HepG2 (cell line): ENCODE results near the gene WNT7A. TPM values are rescaled to one million over a fixed set of nuclear protein-coding genes. Genes with fewer than 3 reads are reported as not detected.

ENCODE experiments used
- ATAC-seq: fragments of 200-7000 bp; cut with Tn5 transposase; 3 replicates; pipeline ENCODE4 v1.9.1; 2020; ENCODE audit warnings: mild to moderate bottlenecking, moderate library complexity
- BruUV-seq: library from RNA; stranded (reverse); fragments of 400-500 nt; replicated peaks from 2 replicates; lab custom pipeline; 2021; lab: Mats Ljungman, UMichigan
- CTCF ChIA-PET: fragments of 300-600 bp; formaldehyde crosslinking; extraction: SDS; loops from one replicate; lab custom pipeline; 2021; ENCODE audit warnings: low total read pairs, inconsistent platforms, low intra/inter-chr PET ratio; lab: Yijun Ruan, JAX
- POLR2A ChIA-PET: fragments of 350-600 bp; sonication (Branson Sonifier 250); formaldehyde crosslinking; loops from one replicate; lab custom pipeline; 2020; ENCODE audit warnings: antibody characterized with exemption, inconsistent platforms; lab: Yijun Ruan, JAX
- DNase-seq: peaks from one replicate; pipeline ENCODE4 v3.0.0-alpha.2; 2015; ENCODE audit warnings: low spot score
- FAIRE-seq: peaks from 3 replicates; lab custom pipeline; 2011; peaks lifted over from hg19 to GRCh38; lab: Jason Lieb, UNC
- H2AFZ ChIP-seq: one replicate; pipeline ENCODE4 v1.6.1; 2011; ENCODE audit warnings: low read length, inconsistent platforms
- H3K27ac ChIP-seq: fragments of 300-600 bp; 3 replicates; pipeline ENCODE4 v1.8.0; 2011; ENCODE audit warnings: mixed run types, mild to moderate bottlenecking, mixed read lengths, low read length, inconsistent platforms; ENCODE audit not compliant: insufficient read depth; ENCODE audit errors: extremely low read length
- H3K27me3 ChIP-seq, 2 experiments: fragments of 200-600 bp in 1 of 2; 2 replicates in 1 of 2; 3 replicates in 1 of 2; pipeline versions ENCODE4 v1.6.0 to v1.8.0; 2011; ENCODE audit warnings: low read length in 2 of 2, mild to moderate bottlenecking in 2 of 2, moderate library complexity in 2 of 2, inconsistent platforms in 1 of 2; ENCODE audit not compliant: insufficient read depth in 2 of 2, control insufficient read depth in 1 of 2
- H3K36me3 ChIP-seq, 2 experiments: fragments of 200-600 bp in 1 of 2; replicated peaks in 1 of 2; 2 replicates in 1 of 2; 3 replicates in 1 of 2; pipeline versions ENCODE4 v1.5.1 to v1.8.0; 2011; ENCODE audit warnings: low read length in 2 of 2, inconsistent platforms in 1 of 2; ENCODE audit not compliant: insufficient read depth in 2 of 2, control insufficient read depth in 1 of 2
- H3K4me1 ChIP-seq: 2 replicates; pipeline ENCODE4 v1.5.1; 2012; ENCODE audit warnings: low read length, inconsistent platforms; ENCODE audit not compliant: insufficient read depth
- H3K4me2 ChIP-seq: 2 replicates; pipeline ENCODE4 v1.6.0; 2011; ENCODE audit warnings: low read depth, low read length, inconsistent platforms
- H3K4me3 ChIP-seq, 3 experiments: fragments of 200-600 bp in 1 of 3; sonication (generic), shearing (Covaris generic) in 1 of 3; replicated peaks in 1 of 3; 2 replicates each; pipeline ENCODE4 v1.5.1; 2011 to 2016; ENCODE audit warnings: low read length in 3 of 3, inconsistent platforms in 2 of 3, low read depth in 2 of 3, mild to moderate bottlenecking in 2 of 3, control low read depth in 1 of 3, mixed read lengths in 1 of 3; ENCODE audit not compliant: insufficient read depth in 1 of 3
- H3K79me2 ChIP-seq: one replicate; pipeline ENCODE4 v1.6.1; 2011; ENCODE audit warnings: low read length, inconsistent platforms; ENCODE audit not compliant: insufficient read depth
- H3K9ac ChIP-seq: 2 replicates; pipeline ENCODE4 v1.6.0; 2011; ENCODE audit warnings: mild to moderate bottlenecking, low read depth, low read length, inconsistent platforms; ENCODE audit not compliant: insufficient read depth
- H3K9me3 ChIP-seq: 2 replicates; pipeline ENCODE4 v1.5.1; 2012; ENCODE audit warnings: mild to moderate bottlenecking, low read length
- H4K20me1 ChIP-seq: 2 replicates; pipeline ENCODE4 v1.6.0; 2011; ENCODE audit warnings: inconsistent platforms, mild to moderate bottlenecking, low read length, moderate library complexity; ENCODE audit not compliant: insufficient read depth
- CEBPB ChIP-seq: IDR thresholded peaks from 2 replicates; pipeline ENCODE4 v1.6.1; 2011; ENCODE audit warnings: low read depth, low read length, improper control_type of control experiment, borderline replicate concordance
- EEA1 ChIP-seq: sonication (generic); formaldehyde crosslinking; IDR thresholded peaks from 2 replicates; pipeline ENCODE4 v1.5.1; 2020; ENCODE audit warnings: mild to moderate bottlenecking, missing genetic modification reagents, borderline replicate concordance
- ELF1 ChIP-seq: sonication (generic); formaldehyde crosslinking; IDR thresholded peaks from 2 replicates; pipeline ENCODE4 v1.4.0; 2020; ENCODE audit warnings: missing genetic modification reagents
- IKZF1 ChIP-seq: fragments of 450-650 bp; IDR thresholded peaks from 2 replicates; pipeline ENCODE4 v1.7.1; 2016
- NFKB2 ChIP-seq: sonication (generic); formaldehyde crosslinking; IDR thresholded peaks from 2 replicates; pipeline ENCODE4 v1.4.0; 2020; ENCODE audit warnings: missing genetic modification reagents, borderline replicate concordance
- RXRA ChIP-seq: sonication (generic); formaldehyde crosslinking; IDR thresholded peaks from 2 replicates; pipeline ENCODE4 v1.5.1; 2020; ENCODE audit warnings: missing genetic modification reagents
- SAP130 ChIP-seq: IDR thresholded peaks from 2 replicates; pipeline ENCODE4 v1.6.1; 2016; ENCODE audit warnings: low read depth
- SMAD9 ChIP-seq: sonication (generic); formaldehyde crosslinking; IDR thresholded peaks from 2 replicates; pipeline ENCODE4 v1.5.1; 2020; ENCODE audit warnings: mild to moderate bottlenecking, missing genetic modification reagents
- STAG1 ChIP-seq: sonication (generic); formaldehyde crosslinking; IDR thresholded peaks from 2 replicates; pipeline ENCODE4 v1.4.0; 2020; ENCODE audit warnings: missing genetic modification reagents
- ZKSCAN5 ChIP-seq: sonication (generic); formaldehyde crosslinking; IDR thresholded peaks from 2 replicates; pipeline ENCODE4 v1.5.1; 2020; ENCODE audit warnings: mild to moderate bottlenecking, missing genetic modification reagents
- ZNF101 ChIP-seq: sonication (generic); formaldehyde crosslinking; IDR thresholded peaks from 2 replicates; pipeline ENCODE4 v1.4.0; 2020; ENCODE audit warnings: mild to moderate bottlenecking, low read depth, missing genetic modification reagents, borderline replicate concordance
- ZNF17 ChIP-seq: sonication (generic); formaldehyde crosslinking; IDR thresholded peaks from 2 replicates; pipeline ENCODE4 v1.5.0; 2020; ENCODE audit warnings: mild to moderate bottlenecking, missing genetic modification reagents
- ZNF251 ChIP-seq: sonication (generic); formaldehyde crosslinking; IDR thresholded peaks from 2 replicates; pipeline ENCODE4 v1.9.0; 2021; ENCODE audit warnings: mild to moderate bottlenecking, missing genetic modification reagents
- ZNF614 ChIP-seq: IDR thresholded peaks from 2 replicates; pipeline ENCODE4 v1.6.1; 2018; ENCODE audit warnings: missing biosample characterization, missing genetic modification reagents, inconsistent platforms, borderline replicate concordance
- WGBS: methylation state at CpG from one replicate; pipeline ENCODE4 v1.1.6; 2017; ENCODE audit warnings: low lambda C conversion rate; 5-methylcytosine and 5-hydroxymethylcytosine counted together
- in situ Hi-C: cut with HindIII; loops from 2 replicates; pipeline ENCODE4 v1.10.0; 2017; ENCODE audit warnings: low pct_unique_long_range_greater_than_20kb; ENCODE audit not compliant: extremely low pct_ligation_motif_present
- intact Hi-C: fragments of 100-400 bp; cut with micrococcal nuclease; formaldehyde crosslinking; loops from one replicate; pipeline ENCODE4 v1.10.0; 2022; ENCODE audit not compliant: unreplicated experiment
- polyA plus RNA-seq, 8 experiments: library from polyadenylated mRNA; depleted of rRNA in 3 of 8; stranded (reverse) in 7 of 8; unstranded in 1 of 8; fragments of >200 nt; fragmentation: Illumina TruSeq in 4 of 8; extraction: Trizol in 4 of 8; gene quantifications; 2 replicates each; pipeline versions ENCODE4 v1.2.1 to v1.2.3, GENCODE V29; 2011 to 2016; ENCODE audit warnings: low read depth in 4 of 8, missing spikeins in 1 of 8, mixed read lengths in 1 of 8; ENCODE audit not compliant: insufficient read depth in 1 of 8
- total RNA-seq, 5 experiments: library from RNA; depleted of rRNA; stranded (reverse); fragments of >200 nt; fragmentation: Illumina TruSeq; extraction: Trizol; gene quantifications; 2 replicates each; pipeline ENCODE4 v1.2.3, GENCODE V29; 2016; ENCODE audit warnings: low read depth in 1 of 5

Gene WNT7A
- total and polyA plus RNA-seq, 2 of the 13 experiments (the other 11 are each of a cell fraction or from before 2014, with no cell fraction given) = not detected

DNA sequence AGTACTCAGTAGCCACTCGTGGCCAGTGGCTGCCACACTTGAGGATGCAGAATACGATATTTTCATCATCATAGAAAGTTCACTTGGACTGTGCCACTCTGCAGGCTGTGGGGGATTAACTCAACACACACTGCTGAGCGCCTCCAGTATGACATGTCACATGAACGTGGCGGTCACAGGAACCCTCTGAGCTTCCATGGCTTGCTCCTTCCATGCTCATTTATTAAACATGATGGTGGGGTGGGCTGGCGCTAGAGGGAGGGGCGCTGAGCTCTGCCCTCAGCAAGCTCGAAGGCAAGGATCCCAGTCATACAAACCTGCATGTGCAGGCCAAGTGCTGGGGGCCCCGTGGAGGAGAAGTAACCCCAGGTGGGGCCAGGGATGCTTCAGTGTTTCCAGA, 85.5 kb downstream of the WNT7A start:
- ATAC-seq (no peak), DNase-seq (no peak), FAIRE-seq (no peak)
- no peak overlapping the region for H3K4me3 ChIP-seq
- H3K9me3 ChIP-seq = no peaks in the 10 kb centered on the region
- in situ Hi-C loops = no loop called here
- no peaks in the 10 kb centered on the region for H3K79me2 ChIP-seq
- CTCF ChIA-PET = no interaction called here
- no peak for TF ChIP-seq ZNF614
- TF ChIP-seq ELF1 (CRISPR knock-in tag) = no peak
- no peak for TF ChIP-seq ZNF17 (CRISPR knock-in tag)
- no peak for TF ChIP-seq SAP130 (CRISPR knock-in tag)
- TF ChIP-seq ZNF251 (CRISPR knock-in tag) = no peak
- no peak for TF ChIP-seq ZNF101
- H4K20me1 ChIP-seq = 0 out of 2 replicates have a peak, but pooled peaks cover 2% of the 10 kb centered on the region
- H3K4me1 ChIP-seq = no peaks in the 10 kb centered on the region
- peaks cover 14 to 85% of the 10 kb centered on the region in 2 experiments for H3K27me3 ChIP-seq
- H3K9ac ChIP-seq = no peak overlapping the region
- intact Hi-C loops = no loop called here
- H3K27ac ChIP-seq = no peak overlapping the region
- H3K4me2 ChIP-seq = no peak overlapping the region
- POLR2A ChIA-PET = no interaction called here
- WGBS = 9% methylated on average over 3 of the region's 9 CpGs
- H2AFZ ChIP-seq = no peak overlapping the region
- no TSS peak for BruUV-seq
- no peaks in the 10 kb centered on the region for H3K36me3 ChIP-seq

DNA sequence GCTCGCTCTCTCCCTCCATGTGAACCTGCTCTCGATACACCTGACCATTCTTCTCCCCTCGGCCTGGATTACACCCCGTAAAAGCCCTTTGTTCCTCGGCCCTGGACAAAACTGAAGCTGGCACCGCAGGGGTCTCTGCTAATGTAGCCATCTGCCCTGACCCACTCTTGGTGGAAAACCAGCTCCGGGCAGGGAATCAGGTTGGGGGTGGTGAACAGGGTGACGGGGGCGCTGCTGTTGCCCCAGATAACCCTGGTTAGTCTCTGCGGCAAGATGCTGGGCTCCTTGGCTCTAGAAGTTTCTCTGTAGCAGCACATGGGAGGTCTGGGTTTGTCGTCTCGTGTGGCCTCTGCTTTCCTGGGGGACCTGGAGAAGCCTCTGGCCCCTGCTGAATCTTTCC, 86.4 kb downstream of the WNT7A start:
- DNase-seq = no peak
- Histone ChIP-seq H4K20me1 (peaks cover 6% of the 10 kb centered on the region; the same call in 1 of the 2 replicates), H3K4me3 (no peak overlapping the region), H2AFZ (no peak overlapping the region), H3K4me1 (no peaks in the 10 kb centered on the region)
- no peak for FAIRE-seq
- intact Hi-C loops (no loop called here), in situ Hi-C loops (no loop called here)
- TF ChIP-seq STAG1 (CRISPR knock-in tag) = no peak
- no peak for TF ChIP-seq CEBPB
- TF ChIP-seq SMAD9 (CRISPR knock-in tag) = no peak
- TF ChIP-seq IKZF1 = no peak
- no peak for TF ChIP-seq EEA1 (CRISPR knock-in tag)
- no peak for TF ChIP-seq NFKB2 (CRISPR knock-in tag)
- TF ChIP-seq RXRA (CRISPR knock-in tag) = no peak
- TF ChIP-seq ZKSCAN5 (CRISPR knock-in tag) = no peak
- TF ChIP-seq, all 625 proteins: peak for 0
- H3K9me3 ChIP-seq = no peaks in the 10 kb centered on the region
- ChIA-PET CTCF (no interaction called here), POLR2A (no interaction called here)
- 39% methylated on average over 9 of the region's 12 CpGs for WGBS
- no peak overlapping the region for H3K4me2 ChIP-seq
- H3K9ac ChIP-seq = no peak overlapping the region
- H3K27me3 ChIP-seq = peaks cover 15 to 89% of the 10 kb centered on the region in 2 experiments
- no peaks in the 10 kb centered on the region for H3K36me3 ChIP-seq
- BruUV-seq = no TSS peak
- ATAC-seq = no peak
- no peaks in the 10 kb centered on the region for H3K79me2 ChIP-seq
- H3K27ac ChIP-seq = no peak overlapping the region
